Astrocyte of the cerebellum (primary cell): Measurements from ENCODE around the gene ARID1B.

ENCODE experiments used
- DNase-seq: peaks from one replicate; pipeline ENCODE4 v3.0.0-alpha.2; 2011; ENCODE audit warnings: low read depth
- H3K4me3 ChIP-seq: 2 replicates; pipeline ENCODE4 v1.5.1; 2011; ENCODE audit warnings: mild to moderate bottlenecking, low read depth, low read length, moderate library complexity
- in situ Hi-C: cut with HindIII; loops from 2 replicates; pipeline ENCODE4 v1.10.0; 2017; ENCODE audit warnings: low sequenced_read_pairs
- TF ChIP-seq, protein P1 (sequence below): IDR thresholded peaks from 2 replicates; pipeline ENCODE4 v1.5.1; 2012; ENCODE audit warnings: low read length, low read depth, moderate library complexity, mild to moderate bottlenecking; ENCODE audit errors: missing control alignments

ARID1B gene

DNA sequence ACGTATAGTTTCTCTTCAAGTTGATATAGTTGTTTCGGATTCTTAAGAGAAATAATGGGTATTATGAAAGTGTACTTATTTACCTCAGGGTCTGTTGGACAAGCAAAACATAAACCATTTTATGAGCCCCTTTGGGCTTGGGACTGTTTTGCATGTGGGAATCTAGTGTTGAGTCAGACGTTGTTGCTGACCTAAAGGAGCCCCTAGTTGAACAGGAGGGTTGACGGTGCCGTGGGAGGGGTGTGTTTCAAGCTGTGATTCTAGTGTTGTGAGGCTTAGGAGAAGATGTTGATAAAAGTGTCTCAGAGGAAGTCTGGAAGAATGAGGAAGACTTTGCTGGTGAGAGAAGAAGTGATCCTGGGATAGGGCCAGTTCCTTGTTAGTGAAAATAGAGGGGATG, 140.0 kb downstream of the ARID1B start:
- TF ChIP-seq, protein P1, sequence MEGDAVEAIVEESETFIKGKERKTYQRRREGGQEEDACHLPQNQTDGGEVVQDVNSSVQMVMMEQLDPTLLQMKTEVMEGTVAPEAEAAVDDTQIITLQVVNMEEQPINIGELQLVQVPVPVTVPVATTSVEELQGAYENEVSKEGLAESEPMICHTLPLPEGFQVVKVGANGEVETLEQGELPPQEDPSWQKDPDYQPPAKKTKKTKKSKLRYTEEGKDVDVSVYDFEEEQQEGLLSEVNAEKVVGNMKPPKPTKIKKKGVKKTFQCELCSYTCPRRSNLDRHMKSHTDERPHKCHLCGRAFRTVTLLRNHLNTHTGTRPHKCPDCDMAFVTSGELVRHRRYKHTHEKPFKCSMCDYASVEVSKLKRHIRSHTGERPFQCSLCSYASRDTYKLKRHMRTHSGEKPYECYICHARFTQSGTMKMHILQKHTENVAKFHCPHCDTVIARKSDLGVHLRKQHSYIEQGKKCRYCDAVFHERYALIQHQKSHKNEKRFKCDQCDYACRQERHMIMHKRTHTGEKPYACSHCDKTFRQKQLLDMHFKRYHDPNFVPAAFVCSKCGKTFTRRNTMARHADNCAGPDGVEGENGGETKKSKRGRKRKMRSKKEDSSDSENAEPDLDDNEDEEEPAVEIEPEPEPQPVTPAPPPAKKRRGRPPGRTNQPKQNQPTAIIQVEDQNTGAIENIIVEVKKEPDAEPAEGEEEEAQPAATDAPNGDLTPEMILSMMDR: no peak
- no peak overlapping the region for H3K4me3 ChIP-seq
- in situ Hi-C loops: no loop called here
- DNase-seq: no peak

GRCh38 chr6:156918647-156919046, 141.5 kb downstream of the ARID1B start:
- H3K4me3 ChIP-seq: no peak overlapping the region
- DNase-seq: no peak
- TF ChIP-seq, protein P1: no peak
- in situ Hi-C loops: no loop called here

GRCh38 chr6:156919370-156919769, 142.2 kb downstream of the ARID1B start:
- TF ChIP-seq, protein P1: no peak
- H3K4me3 ChIP-seq: no peak overlapping the region
- in situ Hi-C loops: no loop called here
- no peak for DNase-seq

DNA sequence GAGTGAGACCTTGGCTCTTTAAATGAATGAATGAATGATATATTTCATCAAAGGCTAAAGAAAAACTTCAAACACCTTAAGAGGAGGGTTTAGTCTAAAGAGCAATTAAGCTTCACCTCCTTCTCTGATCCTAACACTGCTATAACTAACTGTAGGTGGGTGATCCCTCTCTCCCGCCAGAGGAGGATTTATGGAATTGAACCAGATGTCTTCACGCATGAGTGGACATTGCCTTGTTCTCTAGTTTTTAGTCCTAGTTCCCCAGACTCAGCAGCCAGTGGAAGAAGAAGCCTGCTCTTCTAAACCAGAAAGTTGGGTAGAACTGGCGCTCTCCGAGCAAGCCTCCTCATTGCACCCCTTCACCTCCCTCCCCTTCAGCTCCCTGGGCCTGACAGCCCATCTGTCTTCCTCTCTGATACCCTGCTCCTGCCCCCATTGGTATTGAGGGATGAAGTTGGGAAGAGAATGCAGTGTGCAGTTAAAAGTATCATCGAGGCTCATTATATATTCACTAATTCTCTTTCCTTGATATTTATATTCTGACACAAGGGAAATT, 142.7 kb downstream of the ARID1B start:
- TF ChIP-seq, protein P1: no peak
- no peak for DNase-seq
- in situ Hi-C loops: no loop called here
- H3K4me3 ChIP-seq: no peak overlapping the region

DNA sequence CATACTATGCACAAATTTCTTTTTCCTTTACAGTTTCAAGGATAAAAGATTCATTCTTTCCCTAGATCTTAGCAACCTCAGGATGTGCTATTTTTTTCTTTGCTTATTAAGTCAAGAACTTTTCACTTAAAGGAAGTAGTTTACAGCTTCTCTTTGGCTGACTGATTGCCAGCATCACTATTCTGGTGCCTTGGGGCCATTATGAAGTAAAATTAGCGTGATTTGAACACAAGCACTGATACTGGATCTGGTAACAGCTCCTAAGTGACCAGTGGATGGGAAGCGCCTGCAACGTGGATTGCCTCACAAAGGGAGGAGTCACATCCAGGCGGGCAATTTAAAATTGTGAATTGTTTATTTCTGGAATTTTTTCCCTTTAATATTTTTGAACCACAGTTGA, 147.1 kb downstream of the ARID1B start:
- H3K4me3 ChIP-seq: no peak overlapping the region
- in situ Hi-C loops: no loop called here
- no peak for DNase-seq
- TF ChIP-seq, protein P1: no peak

GRCh38 chr6:156925026-156925425, 147.8 kb downstream of the ARID1B start:
- in situ Hi-C loops: no loop called here
- TF ChIP-seq, protein P1: no peak
- H3K4me3 ChIP-seq: no peak overlapping the region
- DNase-seq: no peak
